Measurements from ENCODE around the gene TGFBR3. TPM values are rescaled to one million over a fixed set of nuclear protein-coding genes. Genes with fewer than 3 reads are reported as not detected.

The TGFBR3 gene
- total and polyA plus RNA-seq, 2 of the 8 experiments (the other 6 are each of a cell fraction or from before 2014, with no cell fraction given): 2.0 to 6.1 TPM

DNA sequence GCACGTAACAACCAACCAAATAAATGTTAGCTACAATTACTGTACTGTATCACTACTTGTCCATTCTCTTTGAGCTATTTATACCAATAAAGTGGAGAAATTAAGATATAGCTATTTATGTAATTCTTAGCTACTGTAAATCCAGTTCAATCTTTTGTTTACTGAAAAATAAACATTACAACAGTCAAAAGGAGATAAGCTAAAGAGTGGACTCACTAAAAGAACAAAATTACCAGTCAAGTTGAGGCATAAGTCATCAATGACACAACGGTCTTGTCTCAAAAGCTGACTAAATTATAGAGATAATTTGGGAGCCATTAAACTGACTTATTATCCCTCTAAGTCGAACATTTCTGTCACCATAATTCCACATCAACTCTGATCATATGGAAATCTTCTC lies 22.5 kb downstream of the TGFBR3 start:
- Histone ChIP-seq H3K4me2 (ENCODE audit: insufficient read depth in 1 of 2, low read depth in 2 of 2, low read length in 2 of 2) (no peak overlapping the region), H3K36me3 (ENCODE audit: control insufficient read depth in 2 of 4, insufficient read depth in 4 of 4, low read length in 3 of 4) (no peaks in the 10 kb centered on the region), H3K23ac (ENCODE audit: insufficient read length) (no peak overlapping the region), H4K91ac (replicated peaks; ENCODE audit: insufficient read length, low read length) (no peak overlapping the region), H2BK20ac (ENCODE audit: low read length) (no peak overlapping the region), H3K56ac (replicated peaks; ENCODE audit: insufficient read length, low read depth, low read length) (no peak overlapping the region), H3K79me2 (ENCODE audit: control insufficient read depth in 1 of 2, insufficient read depth in 2 of 2, low read length in 2 of 2) (no peaks in the 10 kb centered on the region; a peak in 1 of 4 replicates), H2BK5ac (ENCODE audit: low read depth, low read length) (no peak overlapping the region), H3K23me2 (ENCODE audit: low read depth, low read length) (no peaks in the 10 kb centered on the region), H3K79me1 (ENCODE audit: low read depth, low read length) (no peaks in the 10 kb centered on the region), H3K18ac (ENCODE audit: extremely low read depth, low read length) (no peak overlapping the region), H3K14ac (ENCODE audit: insufficient read length) (no peak overlapping the region), H4K5ac (ENCODE audit: insufficient read length, low read depth, low read length) (no peak overlapping the region), H3K9me3 (ENCODE audit: insufficient read depth in 2 of 2, low read depth in 1 of 2, low read length in 1 of 2) (no peaks in the 10 kb centered on the region; a peak in 1 of 4 replicates), H2AFZ (ENCODE audit: low read length) (no peak overlapping the region), H4K8ac (ENCODE audit: extremely low read depth, insufficient read depth, low read length) (no peak overlapping the region), H3K27me3 (replicated peaks in 1 of 4; ENCODE audit: control insufficient read depth in 3 of 4, extremely low read depth in 1 of 4, insufficient read depth in 3 of 4, low read length in 3 of 4) (no peaks in the 10 kb centered on the region), H3K4me1 (replicated peaks in 1 of 4; ENCODE audit: control insufficient read depth in 3 of 4, insufficient read depth in 4 of 4, low read length in 3 of 4) (no peaks in the 10 kb centered on the region), H2BK15ac (ENCODE audit: low read length) (no peak overlapping the region), H2BK120ac (replicated peaks; ENCODE audit: low read depth, low read length) (no peak overlapping the region), H2AK5ac (ENCODE audit: low read depth, low read length) (no peak overlapping the region), H3K4ac (replicated peaks; ENCODE audit: insufficient read length, low read depth, low read length) (no peak overlapping the region), H4K20me1 (replicated peaks in 1 of 2; ENCODE audit: control insufficient read depth in 1 of 2, insufficient read depth in 2 of 2, low read length in 2 of 2) (no peaks in the 10 kb centered on the region), H3K4me3 (ENCODE audit: extremely low read depth in 1 of 4, insufficient read depth in 2 of 4, low read depth in 3 of 4, low read length in 4 of 4) (no peak overlapping the region), H2BK12ac (ENCODE audit: low read depth, low read length) (no peak overlapping the region), H3K9ac (replicated peaks in 1 of 4; ENCODE audit: extremely low read depth in 1 of 4, low read depth in 3 of 4, low read length in 3 of 4) (no peak overlapping the region), H3K27ac (ENCODE audit: low read depth, low read length) (no peak overlapping the region)
- DNase-seq (ENCODE audit: low read depth in 1 of 2, low spot score in 2 of 2) (no peak), FAIRE-seq (no peak)
- CTCF ChIA-PET (ENCODE audit: partially characterized antibody): interaction anchor here (0.6 to 1.7 kb wide), 4 partner anchors 9 to 514 kb away, joined by 3 to 5 read pairs (median 4); no protein-coding TSS in a partner anchor
- WGBS, 2 experiments (ENCODE audit: extremely low coverage in 1 of 2, insufficient coverage in 1 of 2, insufficient read length in 1 of 2, insufficient replicate concordance in 2 of 2, low coverage in 1 of 2, low lambda C conversion rate in 2 of 2, missing lambda C conversion rate in 1 of 2): 77% methylated on average over 3 of the region's 3 CpGs; no CpG with 5 or more reads in 1 of the 2 experiments
- POLR2A ChIA-PET (ENCODE audit: partially characterized antibody): no interaction called here
- TF ChIP-seq TAF7 (optimal IDR thresholded peaks at IDR 0.05; ENCODE audit: borderline replicate concordance, low read depth, low read length): no peak
- no peak for TF ChIP-seq SIX5 (IDR thresholded peaks at IDR 0.05; ENCODE audit: low read depth, low read length)
- no peak for TF ChIP-seq SAP30 (IDR thresholded peaks at IDR 0.05; ENCODE audit: insufficient read depth, insufficient replicate concordance, low read length)

Data from H1 (cell line).